ENCODE measurements around the gene KDELR3.

GRCh38 chr22:38506118-38506962, 38.4 kb downstream of the KDELR3 start, which contains the start of gene DDX17:
- TF ChIP-seq YY1 (IDR thresholded peaks at IDR 0.05; ENCODE audit: insufficient read depth, insufficient read length) (peak; percentile 79), ZNF274 (IDR thresholded peaks at IDR 0.05; ENCODE audit: low read depth, low read length) (no peak), SUZ12 (IDR thresholded peaks at IDR 0.05; ENCODE audit: extremely low read depth, insufficient read depth, insufficient read length) (no peak)
